Testis (tissue), 2 donors: ENCODE results near the gene TREH.

Source experiments
- CTCF ChIP-seq, 3 experiments: fragments of 450-650 bp in 2 of 3; fragments of 200-600 bp in 1 of 3; sonication (generic) in 1 of 3; IDR thresholded peaks; one replicate each; pipeline ENCODE4 v1.5.1; 2016 to 2019; ENCODE audit warnings: antibody characterized with exemption in 3 of 3, mild to moderate bottlenecking in 2 of 3, moderate library complexity in 1 of 3
- POLR2A ChIP-seq: fragments of 450-650 bp; IDR thresholded peaks from one replicate; pipeline ENCODE4 v1.6.1; 2017; ENCODE audit warnings: antibody characterized with exemption, mild to moderate bottlenecking, moderate library complexity

- no peak for TF ChIP-seq CTCF (IDR thresholded peaks at IDR 0.05)
- no peak for TF ChIP-seq POLR2A
Measured at GRCh38 chr11:118629761-118630661, 49.4 kb downstream of the TREH start.
